ENCODE results near the gene DDX31.
"Not testable (repeated sequence)": the region's sequence is repeated elsewhere in the genome, so short reads cannot be mapped to it uniquely, and the experiment has no call there.

DDX31 gene

DNA sequence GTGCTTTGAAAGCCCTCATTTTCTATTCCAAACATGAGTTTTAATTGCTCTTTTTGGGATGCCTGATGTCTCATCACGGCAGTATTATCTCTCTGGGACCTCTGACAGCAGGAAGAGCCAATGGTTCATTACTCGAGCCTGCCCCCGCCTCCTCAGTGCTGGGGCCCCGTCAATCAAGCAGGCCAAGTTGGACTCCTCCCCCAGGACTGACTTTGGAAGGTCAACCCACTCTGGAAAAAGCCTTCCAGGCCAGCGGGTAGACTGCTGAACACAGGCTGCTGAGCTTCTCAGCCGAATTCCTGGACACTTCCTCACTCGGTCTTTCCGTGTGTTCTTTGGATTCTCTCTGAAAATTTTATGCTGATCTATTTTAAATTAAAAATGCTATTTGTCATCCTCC lies 96.9 kb downstream of the DDX31 start:
- Histone ChIP-seq H3K27ac (ENCODE audit: low read length) (no peak overlapping the region), H3K4me1 (ENCODE audit: insufficient read depth, low read length) (no peaks in the 10 kb centered on the region), H3K9me3 (ENCODE audit: insufficient read depth, low read depth, low read length) (no peaks in the 10 kb centered on the region), H3K36me3 (ENCODE audit: insufficient read depth, low read depth, low read length) (no peaks in the 10 kb centered on the region), H3K4me3 (ENCODE audit: low read length) (no peak overlapping the region), H3K27me3 (ENCODE audit: insufficient read depth, low read length) (peaks cover 29% of the 10 kb centered on the region), H3K9ac (ENCODE audit: low read depth, low read length) (no peak overlapping the region)

GRCh38 chr9:132571806-132572600 lies 97.8 kb downstream of the DDX31 start:
- no peak overlapping the region for H3K4me3 ChIP-seq (ENCODE audit: low read length)
- no peak overlapping the region for H3K27ac ChIP-seq (ENCODE audit: low read length)
- no peaks in the 10 kb centered on the region for H3K4me1 ChIP-seq (ENCODE audit: insufficient read depth, low read length)
- no peaks in the 10 kb centered on the region for H3K36me3 ChIP-seq (ENCODE audit: insufficient read depth, low read depth, low read length)
- peaks cover 20% of the 10 kb centered on the region for H3K27me3 ChIP-seq (ENCODE audit: insufficient read depth, low read length)
- H3K9me3 ChIP-seq (ENCODE audit: insufficient read depth, low read depth, low read length): no peaks in the 10 kb centered on the region
- no peak overlapping the region for H3K9ac ChIP-seq (ENCODE audit: low read depth, low read length)

DNA sequence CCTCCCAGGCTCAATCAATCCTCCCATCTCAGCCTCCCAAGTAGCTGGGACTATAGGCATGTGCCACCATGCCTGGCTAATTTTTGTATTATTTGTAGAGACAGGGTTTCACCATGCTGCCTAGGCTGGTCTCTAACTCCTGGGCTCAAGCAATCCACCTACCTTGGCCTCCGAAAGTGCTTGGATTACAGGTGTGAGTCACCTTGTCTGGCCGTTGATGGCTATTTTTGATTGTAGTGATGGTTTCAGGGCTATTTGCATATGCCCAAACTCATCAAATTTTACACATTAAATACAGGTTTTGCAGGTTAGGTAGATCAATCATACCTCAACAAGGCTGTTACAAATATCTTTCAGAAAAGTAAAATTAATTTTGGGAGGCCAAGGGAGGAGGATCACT lies 101.0 kb downstream of the DDX31 start:
- not testable (repeated sequence) for H3K36me3 ChIP-seq (ENCODE audit: insufficient read depth, low read depth, low read length); H3K9me3 ChIP-seq (ENCODE audit: insufficient read depth, low read depth, low read length); H3K27ac ChIP-seq (ENCODE audit: low read length); H3K4me1 ChIP-seq (ENCODE audit: insufficient read depth, low read length); H3K9ac ChIP-seq (ENCODE audit: low read depth, low read length); H3K27me3 ChIP-seq (ENCODE audit: insufficient read depth, low read length); H3K4me3 ChIP-seq (ENCODE audit: low read length)

DNA sequence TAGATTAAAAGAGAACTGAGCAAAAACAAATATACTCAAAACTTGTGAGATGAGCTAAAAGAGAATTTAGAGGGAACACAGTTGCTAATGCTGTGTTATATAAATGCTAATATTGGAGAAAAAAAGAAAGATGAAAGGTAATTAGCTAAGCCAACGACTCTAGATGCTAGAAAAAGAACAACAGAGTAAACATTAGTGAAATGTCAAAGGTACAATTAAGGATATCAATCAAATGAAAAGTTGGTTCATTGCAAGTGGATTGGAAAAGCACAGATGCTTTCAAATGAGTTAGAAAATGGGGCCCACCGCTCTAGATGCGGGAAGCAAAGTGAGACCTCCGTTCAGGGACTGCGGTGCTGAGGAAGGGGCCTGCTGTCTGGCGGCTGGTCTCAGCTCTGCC lies 105.3 kb downstream of the DDX31 start:
- peaks cover 5% of the 10 kb centered on the region for H3K9me3 ChIP-seq (ENCODE audit: insufficient read depth, low read depth, low read length)
- H3K4me3 ChIP-seq (ENCODE audit: low read length): no peak overlapping the region
- H3K4me1 ChIP-seq (ENCODE audit: insufficient read depth, low read length): no peaks in the 10 kb centered on the region
- H3K36me3 ChIP-seq (ENCODE audit: insufficient read depth, low read depth, low read length): no peaks in the 10 kb centered on the region
- H3K27me3 ChIP-seq (ENCODE audit: insufficient read depth, low read length): no peaks in the 10 kb centered on the region
- H3K9ac ChIP-seq (ENCODE audit: low read depth, low read length): no peak overlapping the region
- H3K27ac ChIP-seq (ENCODE audit: low read length): no peak overlapping the region

- Histone ChIP-seq H3K27ac (ENCODE audit: low read length) (no peak overlapping the region), H3K4me3 (ENCODE audit: low read length) (no peak overlapping the region), H3K9me3 (ENCODE audit: insufficient read depth, low read depth, low read length) (peaks cover 8% of the 10 kb centered on the region), H3K9ac (ENCODE audit: low read depth, low read length) (no peak overlapping the region), H3K36me3 (ENCODE audit: insufficient read depth, low read depth, low read length) (no peaks in the 10 kb centered on the region), H3K27me3 (ENCODE audit: insufficient read depth, low read length) (no peaks in the 10 kb centered on the region), H3K4me1 (ENCODE audit: insufficient read depth, low read length) (no peaks in the 10 kb centered on the region)
Measured at GRCh38 chr9:132562306-132562573, 107.5 kb downstream of the DDX31 start.

DNA sequence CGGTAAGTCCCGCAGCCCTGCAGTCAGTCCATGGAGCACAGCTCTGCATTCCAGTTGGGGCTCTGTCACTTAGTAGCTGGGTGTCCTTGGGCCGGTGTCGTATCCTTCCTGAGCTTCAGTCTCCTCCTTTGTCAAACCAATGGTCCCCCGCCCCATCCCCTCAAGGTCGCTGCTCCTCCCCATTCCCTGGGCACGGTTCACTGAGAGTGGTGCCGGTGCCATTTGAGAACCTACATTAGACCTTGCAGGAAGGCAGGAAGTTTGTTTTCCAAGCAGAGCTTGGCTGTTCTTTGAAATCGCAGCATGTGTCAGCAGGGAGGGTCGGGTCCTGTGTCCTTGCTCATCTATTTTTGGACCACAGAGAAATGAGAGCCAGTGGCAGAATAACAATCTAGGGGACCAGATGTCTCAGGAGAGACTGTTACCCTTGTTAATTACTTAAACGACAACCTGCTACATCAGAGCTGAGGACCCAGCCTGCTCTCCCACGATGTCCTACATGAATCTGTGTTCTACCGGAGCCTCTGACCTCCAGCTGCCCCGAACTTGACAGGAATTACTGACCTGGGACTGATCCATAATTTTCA lies 109.1 kb downstream of the DDX31 start:
- Histone ChIP-seq H3K27me3 (ENCODE audit: insufficient read depth, low read length) (no peaks in the 10 kb centered on the region), H3K9me3 (ENCODE audit: insufficient read depth, low read depth, low read length) (peaks cover 8% of the 10 kb centered on the region), H3K4me3 (ENCODE audit: low read length) (no peak overlapping the region), H3K9ac (ENCODE audit: low read depth, low read length) (no peak overlapping the region), H3K4me1 (ENCODE audit: insufficient read depth, low read length) (no peaks in the 10 kb centered on the region), H3K36me3 (ENCODE audit: insufficient read depth, low read depth, low read length) (no peaks in the 10 kb centered on the region), H3K27ac (ENCODE audit: low read length) (no peak overlapping the region)

GRCh38 chr9:132559711-132560110 lies 110.1 kb downstream of the DDX31 start:
- H3K9ac ChIP-seq (ENCODE audit: low read depth, low read length): no peak overlapping the region
- H3K9me3 ChIP-seq (ENCODE audit: insufficient read depth, low read depth, low read length): peaks cover 8% of the 10 kb centered on the region
- H3K4me1 ChIP-seq (ENCODE audit: insufficient read depth, low read length): no peaks in the 10 kb centered on the region
- no peaks in the 10 kb centered on the region for H3K27me3 ChIP-seq (ENCODE audit: insufficient read depth, low read length)
- H3K27ac ChIP-seq (ENCODE audit: low read length): no peak overlapping the region
- H3K36me3 ChIP-seq (ENCODE audit: insufficient read depth, low read depth, low read length): no peaks in the 10 kb centered on the region
- H3K4me3 ChIP-seq (ENCODE audit: low read length): no peak overlapping the region

DNA sequence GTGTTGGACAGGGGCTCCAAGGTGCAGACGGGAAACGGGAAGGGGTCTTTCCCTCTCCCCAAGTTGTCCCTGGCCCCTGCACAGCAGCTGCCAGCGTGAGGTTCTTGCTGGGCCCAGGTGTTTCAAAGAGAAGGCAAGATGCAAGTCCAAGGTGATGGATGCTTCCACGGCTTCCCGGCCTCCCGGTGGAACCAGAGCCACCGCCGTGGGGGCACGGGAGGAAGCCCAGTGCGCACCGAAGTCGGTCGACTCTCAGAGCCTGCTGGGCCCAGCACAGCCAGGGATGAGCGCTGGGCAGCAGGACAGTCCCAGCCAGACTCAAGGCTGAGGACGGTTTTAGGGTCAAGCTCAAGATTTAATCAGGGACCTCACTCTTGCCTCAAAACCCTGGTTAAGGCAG lies 112.6 kb downstream of the DDX31 start:
- Histone ChIP-seq H3K27ac (ENCODE audit: low read length) (no peak overlapping the region), H3K4me3 (ENCODE audit: low read length) (no peak overlapping the region), H3K4me1 (ENCODE audit: insufficient read depth, low read length) (no peaks in the 10 kb centered on the region), H3K27me3 (ENCODE audit: insufficient read depth, low read length) (no peaks in the 10 kb centered on the region), H3K9me3 (ENCODE audit: insufficient read depth, low read depth, low read length) (peaks cover 8% of the 10 kb centered on the region), H3K36me3 (ENCODE audit: insufficient read depth, low read depth, low read length) (no peaks in the 10 kb centered on the region), H3K9ac (ENCODE audit: low read depth, low read length) (no peak overlapping the region)

- no peak overlapping the region for H3K27ac ChIP-seq (ENCODE audit: low read length)
- H3K9me3 ChIP-seq (ENCODE audit: insufficient read depth, low read depth, low read length): peaks cover 8% of the 10 kb centered on the region
- no peaks in the 10 kb centered on the region for H3K27me3 ChIP-seq (ENCODE audit: insufficient read depth, low read length)
- H3K4me3 ChIP-seq (ENCODE audit: low read length): no peak overlapping the region
- H3K9ac ChIP-seq (ENCODE audit: low read depth, low read length): no peak overlapping the region
- no peaks in the 10 kb centered on the region for H3K36me3 ChIP-seq (ENCODE audit: insufficient read depth, low read depth, low read length)
- H3K4me1 ChIP-seq (ENCODE audit: insufficient read depth, low read length): no peaks in the 10 kb centered on the region
Measured at GRCh38 chr9:132556714-132557113, 113.1 kb downstream of the DDX31 start.

- H3K36me3 ChIP-seq (ENCODE audit: insufficient read depth, low read depth, low read length): no peaks in the 10 kb centered on the region
- peaks cover 8% of the 10 kb centered on the region for H3K9me3 ChIP-seq (ENCODE audit: insufficient read depth, low read depth, low read length)
- H3K9ac ChIP-seq (ENCODE audit: low read depth, low read length): no peak overlapping the region
- no peak overlapping the region for H3K4me3 ChIP-seq (ENCODE audit: low read length)
- H3K27me3 ChIP-seq (ENCODE audit: insufficient read depth, low read length): no peaks in the 10 kb centered on the region
- no peak overlapping the region for H3K27ac ChIP-seq (ENCODE audit: low read length)
- H3K4me1 ChIP-seq (ENCODE audit: insufficient read depth, low read length): no peaks in the 10 kb centered on the region
Measured at GRCh38 chr9:132556235-132556634, 113.5 kb downstream of the DDX31 start.

DNA sequence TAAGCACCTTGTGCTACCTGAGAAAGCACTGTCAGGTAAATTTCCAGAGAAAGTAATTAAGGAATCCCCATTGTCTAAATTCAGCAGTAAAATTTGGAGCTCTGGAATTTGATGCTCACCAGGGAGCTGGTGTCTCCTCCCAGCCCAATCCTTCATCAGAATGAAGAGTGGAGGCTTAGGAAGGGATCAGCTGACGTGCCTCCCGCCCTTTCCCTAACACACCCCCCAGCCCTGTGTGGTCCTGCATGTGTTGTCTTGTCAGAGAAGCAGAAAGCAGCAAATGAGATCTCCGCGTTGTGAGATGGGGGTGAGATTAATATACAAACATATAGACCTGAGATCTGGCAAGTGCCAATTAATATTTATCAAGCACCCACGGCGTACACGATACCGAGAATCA lies 114.3 kb downstream of the DDX31 start:
- no peaks in the 10 kb centered on the region for H3K27me3 ChIP-seq (ENCODE audit: insufficient read depth, low read length)
- no peaks in the 10 kb centered on the region for H3K36me3 ChIP-seq (ENCODE audit: insufficient read depth, low read depth, low read length)
- H3K27ac ChIP-seq (ENCODE audit: low read length): no peak overlapping the region
- peaks cover 8% of the 10 kb centered on the region for H3K9me3 ChIP-seq (ENCODE audit: insufficient read depth, low read depth, low read length)
- no peak overlapping the region for H3K4me3 ChIP-seq (ENCODE audit: low read length)
- H3K4me1 ChIP-seq (ENCODE audit: insufficient read depth, low read length): no peaks in the 10 kb centered on the region
- no peak overlapping the region for H3K9ac ChIP-seq (ENCODE audit: low read depth, low read length)

- Histone ChIP-seq H3K9ac (ENCODE audit: low read depth, low read length) (no peak overlapping the region), H3K9me3 (ENCODE audit: insufficient read depth, low read depth, low read length) (peaks cover 5% of the 10 kb centered on the region), H3K4me3 (ENCODE audit: low read length) (no peak overlapping the region), H3K36me3 (ENCODE audit: insufficient read depth, low read depth, low read length) (no peaks in the 10 kb centered on the region), H3K27me3 (ENCODE audit: insufficient read depth, low read length) (no peaks in the 10 kb centered on the region), H3K4me1 (ENCODE audit: insufficient read depth, low read length) (no peaks in the 10 kb centered on the region), H3K27ac (ENCODE audit: low read length) (no peak overlapping the region)
Measured at GRCh38 chr9:132554755-132555154, 115.0 kb downstream of the DDX31 start.

All from iPS-20b (cell line).